ENCODE measurements around the gene CENPN.

CENPN gene

DNA sequence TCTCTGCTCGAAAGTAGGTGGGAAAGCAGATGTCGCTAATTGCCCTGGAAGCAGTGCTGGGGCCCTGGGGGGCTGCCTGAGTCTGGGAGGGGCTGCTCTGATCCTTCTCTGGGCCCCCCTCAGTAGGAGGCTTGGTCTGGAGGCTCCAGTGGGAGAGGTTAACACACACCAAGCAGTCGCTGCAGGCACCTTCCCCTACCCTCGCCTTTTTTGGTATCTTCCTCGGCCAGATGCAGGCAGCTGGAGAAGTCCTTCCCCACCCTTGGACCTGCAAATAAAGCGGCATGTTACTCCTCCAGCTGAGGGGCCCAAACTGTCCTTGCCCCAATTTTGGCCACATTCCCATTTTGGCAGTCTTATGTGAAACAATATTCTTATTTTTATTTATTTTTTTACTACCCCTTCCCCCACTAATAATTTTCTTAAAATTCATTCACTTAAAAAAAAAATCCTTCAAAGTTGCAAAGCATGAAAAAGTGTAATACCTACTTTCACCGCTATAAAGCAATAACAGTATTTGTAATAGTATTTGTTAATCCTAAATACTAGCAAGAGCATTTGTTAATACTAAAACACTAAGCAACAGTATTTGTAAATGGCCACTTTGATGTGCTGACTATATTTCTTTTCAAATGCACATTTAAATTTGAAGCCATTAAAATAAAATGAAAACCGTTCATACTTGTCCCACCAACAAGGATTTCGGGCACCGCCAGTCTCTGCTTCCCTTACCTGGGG, 55.0 kb downstream of the CENPN start:
- no peaks in the 10 kb centered on the region for H3K36me3 ChIP-seq (ENCODE audit: control insufficient read depth, insufficient read depth, low read length, severe bottlenecking)
- no peak overlapping the region for H3K4me3 ChIP-seq (ENCODE audit: low read length)
- no peak overlapping the region for H3K9ac ChIP-seq (ENCODE audit: low read length)
- no peaks in the 10 kb centered on the region for H3K4me1 ChIP-seq (ENCODE audit: control insufficient read depth, insufficient read depth, low read length)
- no peaks in the 10 kb centered on the region for H3K9me3 ChIP-seq (ENCODE audit: control insufficient read depth, low read length)
- H3K27me3 ChIP-seq (replicated peaks; ENCODE audit: control insufficient read depth, insufficient read depth, low read length), result no peaks in the 10 kb centered on the region
- DNase-seq (ENCODE audit: low read depth), result peak; percentile 2

- no peak overlapping the region for H3K9ac ChIP-seq (ENCODE audit: low read length)
- no peaks in the 10 kb centered on the region for H3K36me3 ChIP-seq (ENCODE audit: control insufficient read depth, insufficient read depth, low read length, severe bottlenecking)
- peak; percentile 33 for DNase-seq (ENCODE audit: low read depth)
- no peak overlapping the region for H3K4me3 ChIP-seq (ENCODE audit: low read length)
- H3K9me3 ChIP-seq (ENCODE audit: control insufficient read depth, low read length), result no peaks in the 10 kb centered on the region
- H3K4me1 ChIP-seq (ENCODE audit: control insufficient read depth, insufficient read depth, low read length), result no peaks in the 10 kb centered on the region
- H3K27me3 ChIP-seq (replicated peaks; ENCODE audit: control insufficient read depth, insufficient read depth, low read length), result no peaks in the 10 kb centered on the region
Observed at GRCh38 chr16:81066681-81067080, 59.7 kb downstream of the CENPN start.

- no peaks in the 10 kb centered on the region for H3K4me1 ChIP-seq (ENCODE audit: control insufficient read depth, insufficient read depth, low read length)
- DNase-seq (ENCODE audit: low read depth), result peak; percentile 51
- no peak overlapping the region for H3K4me3 ChIP-seq (ENCODE audit: low read length)
- H3K9me3 ChIP-seq (ENCODE audit: control insufficient read depth, low read length), result no peaks in the 10 kb centered on the region
- no peaks in the 10 kb centered on the region for H3K36me3 ChIP-seq (ENCODE audit: control insufficient read depth, insufficient read depth, low read length, severe bottlenecking)
- no peak overlapping the region for H3K9ac ChIP-seq (ENCODE audit: low read length)
- no peaks in the 10 kb centered on the region for H3K27me3 ChIP-seq (replicated peaks; ENCODE audit: control insufficient read depth, insufficient read depth, low read length)
Observed at GRCh38 chr16:81067166-81067565, 60.2 kb downstream of the CENPN start.

DNA sequence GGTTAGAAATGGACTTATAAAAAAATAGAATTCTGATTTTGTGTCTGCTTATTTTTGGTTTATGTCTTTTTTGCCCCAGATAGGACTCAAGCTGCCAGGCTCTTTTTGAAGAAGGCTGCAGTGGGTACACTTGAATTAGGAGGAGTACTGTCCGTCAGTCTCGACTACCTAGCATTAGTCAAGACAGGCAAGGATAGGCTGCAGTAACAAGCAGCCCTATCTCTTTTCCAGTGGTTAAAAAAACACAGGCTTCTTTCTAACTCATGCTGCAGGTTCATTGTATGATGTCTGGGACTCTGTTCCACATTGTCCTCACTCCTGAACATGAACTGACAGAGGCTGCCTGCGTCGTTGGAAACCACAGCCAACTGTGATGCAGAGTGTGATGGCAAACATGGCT, 62.0 kb downstream of the CENPN start:
- H3K36me3 ChIP-seq (ENCODE audit: control insufficient read depth, insufficient read depth, low read length, severe bottlenecking), result no peaks in the 10 kb centered on the region
- H3K9me3 ChIP-seq (ENCODE audit: control insufficient read depth, low read length), result no peaks in the 10 kb centered on the region
- H3K9ac ChIP-seq (ENCODE audit: low read length), result no peak overlapping the region
- no peak overlapping the region for H3K4me3 ChIP-seq (ENCODE audit: low read length)
- H3K4me1 ChIP-seq (ENCODE audit: control insufficient read depth, insufficient read depth, low read length), result no peaks in the 10 kb centered on the region
- H3K27me3 ChIP-seq (replicated peaks; ENCODE audit: control insufficient read depth, insufficient read depth, low read length), result no peaks in the 10 kb centered on the region
- DNase-seq (ENCODE audit: low read depth), result no peak

DNA sequence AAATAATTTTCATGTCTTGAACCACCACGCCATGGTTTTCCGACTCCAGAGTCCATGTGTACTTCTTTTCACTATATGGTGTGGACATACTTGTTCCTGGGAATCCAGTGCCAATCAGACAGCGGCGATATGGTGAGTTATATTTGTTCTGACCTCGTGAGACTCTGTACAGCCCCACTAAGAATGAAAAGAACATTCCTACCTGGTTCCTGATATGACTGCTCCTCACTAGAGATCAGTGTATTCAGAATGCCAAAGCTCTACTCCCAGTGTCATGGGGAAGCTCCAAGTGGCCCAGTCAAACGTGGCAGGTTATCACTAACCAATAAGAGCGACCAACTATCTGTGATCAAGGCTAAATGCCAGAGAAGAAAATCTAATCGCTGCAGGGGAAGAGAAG, 64.0 kb downstream of the CENPN start:
- no peak overlapping the region for H3K9ac ChIP-seq (ENCODE audit: low read length)
- H3K27me3 ChIP-seq (replicated peaks; ENCODE audit: control insufficient read depth, insufficient read depth, low read length), result no peaks in the 10 kb centered on the region
- no peaks in the 10 kb centered on the region for H3K4me1 ChIP-seq (ENCODE audit: control insufficient read depth, insufficient read depth, low read length)
- H3K4me3 ChIP-seq (ENCODE audit: low read length), result no peak overlapping the region
- no peak for DNase-seq (ENCODE audit: low read depth)
- H3K9me3 ChIP-seq (ENCODE audit: control insufficient read depth, low read length), result no peaks in the 10 kb centered on the region
- no peaks in the 10 kb centered on the region for H3K36me3 ChIP-seq (ENCODE audit: control insufficient read depth, insufficient read depth, low read length, severe bottlenecking)

DNA sequence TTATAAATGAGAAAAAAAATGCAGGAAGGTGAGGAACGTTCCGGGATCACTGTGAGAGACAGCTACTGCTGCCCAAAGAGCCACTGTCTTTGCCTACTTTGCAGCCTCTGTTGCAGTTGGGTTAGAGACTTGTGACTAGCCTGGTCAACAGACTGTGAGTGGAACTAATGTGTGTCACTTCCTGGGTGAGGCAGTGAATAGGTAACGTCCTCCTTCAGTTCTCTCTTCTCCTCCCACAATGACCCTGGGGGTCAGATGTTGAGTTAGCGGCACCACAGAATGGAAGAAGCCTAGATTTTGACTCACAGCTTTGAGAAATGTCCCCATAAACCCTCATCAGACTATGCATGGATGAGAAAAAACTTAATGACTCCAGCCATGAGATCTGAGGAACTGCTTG, 64.8 kb downstream of the CENPN start:
- no peaks in the 10 kb centered on the region for H3K27me3 ChIP-seq (replicated peaks; ENCODE audit: control insufficient read depth, insufficient read depth, low read length)
- H3K36me3 ChIP-seq (ENCODE audit: control insufficient read depth, insufficient read depth, low read length, severe bottlenecking), result no peaks in the 10 kb centered on the region
- H3K4me1 ChIP-seq (ENCODE audit: control insufficient read depth, insufficient read depth, low read length), result no peaks in the 10 kb centered on the region
- H3K9me3 ChIP-seq (ENCODE audit: control insufficient read depth, low read length), result no peaks in the 10 kb centered on the region
- no peak overlapping the region for H3K4me3 ChIP-seq (ENCODE audit: low read length)
- no peak overlapping the region for H3K9ac ChIP-seq (ENCODE audit: low read length)
- DNase-seq (ENCODE audit: low read depth), result no peak

- DNase-seq (ENCODE audit: low read depth), result no peak
- H3K9me3 ChIP-seq (ENCODE audit: control insufficient read depth, low read length), result no peaks in the 10 kb centered on the region
Observed at GRCh38 chr16:81073560-81074330, 66.7 kb downstream of the CENPN start.

GRCh38 chr16:81076566-81077075, 69.6 kb downstream of the CENPN start:
- DNase-seq (ENCODE audit: low read depth), result peak; percentile 95
- no peaks in the 10 kb centered on the region for H3K9me3 ChIP-seq (ENCODE audit: control insufficient read depth, low read length)

More at GRCh38 chr16:81073560-81074330, 66.7 kb downstream of the CENPN start:
- Histone ChIP-seq H3K36me3 (ENCODE audit: control insufficient read depth, insufficient read depth, low read length, severe bottlenecking) (no peaks in the 10 kb centered on the region), H3K9ac (ENCODE audit: low read length) (no peak overlapping the region), H3K27me3 (replicated peaks; ENCODE audit: control insufficient read depth, insufficient read depth, low read length) (no peaks in the 10 kb centered on the region), H3K4me1 (ENCODE audit: control insufficient read depth, insufficient read depth, low read length) (peaks cover 7% of the 10 kb centered on the region), H3K4me3 (ENCODE audit: low read length) (no peak overlapping the region)

DNA sequence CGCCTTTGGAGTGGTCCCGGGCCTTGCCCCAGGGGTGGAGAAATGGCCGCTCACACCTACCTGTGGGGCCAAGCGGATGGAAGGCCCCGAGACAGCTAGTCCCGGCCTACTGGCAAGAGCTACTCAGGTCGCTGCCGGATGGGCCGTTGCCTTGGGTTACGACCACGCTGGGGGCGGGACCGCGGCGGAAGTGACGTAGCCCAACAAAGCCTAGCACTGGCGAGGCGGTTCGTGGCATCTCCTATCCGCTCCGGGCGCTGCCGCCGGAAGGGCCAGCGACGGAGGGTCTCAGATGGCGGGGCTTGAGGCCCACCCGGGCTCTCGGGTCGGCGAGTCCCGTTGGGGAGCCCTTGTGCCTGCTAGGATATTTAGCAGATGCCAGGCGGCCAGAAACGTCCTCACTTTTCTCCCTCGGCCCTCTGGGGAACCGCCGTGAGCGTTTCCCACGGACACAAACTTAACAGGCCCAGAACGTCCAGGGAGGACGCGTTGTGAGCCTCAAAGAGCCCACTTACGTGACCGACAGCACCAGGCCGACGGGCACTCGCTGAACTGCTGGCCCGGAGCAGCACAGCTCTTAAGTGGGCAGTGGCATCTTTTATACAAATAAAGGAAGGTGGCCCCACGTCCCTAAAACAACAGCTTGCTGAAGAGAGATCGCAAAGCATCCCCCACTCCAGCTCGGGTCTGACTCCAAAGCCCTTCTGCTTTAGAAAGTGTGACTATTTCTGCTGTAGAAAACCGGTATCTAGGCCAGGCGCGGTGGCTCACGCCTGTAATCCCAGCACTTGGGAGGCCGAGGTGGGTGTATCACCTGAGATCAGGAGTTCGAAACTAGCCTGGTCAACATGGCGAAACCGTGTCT, 70.3 kb downstream of the CENPN start, which contains the start of gene C16orf46:
Gene C16orf46, minus strand, starts transcription at position 163 of the 865 bp plus-strand sequence. CDS start 13,283 bp downstream, outside the sequence.
- Histone ChIP-seq H3K4me3 (ENCODE audit: low read length) (peak within 1 kb of the TSS; percentile 95), H3K36me3 (ENCODE audit: control insufficient read depth, insufficient read depth, low read length, severe bottlenecking) (peaks cover 9% of the 10 kb centered on the region), H3K9ac (ENCODE audit: low read length) (peak within 1 kb of the TSS; percentile 95), H3K4me1 (ENCODE audit: control insufficient read depth, insufficient read depth, low read length) (peaks cover 7% of the 10 kb centered on the region), H3K9me3 (ENCODE audit: control insufficient read depth, low read length) (no peaks in the 10 kb centered on the region), H3K27me3 (replicated peaks; ENCODE audit: control insufficient read depth, insufficient read depth, low read length) (no peaks in the 10 kb centered on the region)
- peak; percentile 98 for DNase-seq (ENCODE audit: low read depth)

More at GRCh38 chr16:81076566-81077075, 69.6 kb downstream of the CENPN start:
- peak overlapping the region; percentile 95 for H3K9ac ChIP-seq (ENCODE audit: low read length)
- H3K27me3 ChIP-seq (replicated peaks; ENCODE audit: control insufficient read depth, insufficient read depth, low read length), result no peaks in the 10 kb centered on the region
- peak overlapping the region; percentile 95 for H3K4me3 ChIP-seq (ENCODE audit: low read length)
- peaks cover 7% of the 10 kb centered on the region for H3K4me1 ChIP-seq (ENCODE audit: control insufficient read depth, insufficient read depth, low read length)
- H3K36me3 ChIP-seq (ENCODE audit: control insufficient read depth, insufficient read depth, low read length, severe bottlenecking), result peaks cover 6% of the 10 kb centered on the region

- Histone ChIP-seq H3K4me3 (ENCODE audit: low read length) (no peak overlapping the region), H3K4me1 (ENCODE audit: control insufficient read depth, insufficient read depth, low read length) (peaks cover 7% of the 10 kb centered on the region), H3K36me3 (ENCODE audit: control insufficient read depth, insufficient read depth, low read length, severe bottlenecking) (peaks cover 24% of the 10 kb centered on the region), H3K9ac (ENCODE audit: low read length) (no peak overlapping the region), H3K9me3 (ENCODE audit: control insufficient read depth, low read length) (no peaks in the 10 kb centered on the region), H3K27me3 (replicated peaks; ENCODE audit: control insufficient read depth, insufficient read depth, low read length) (no peaks in the 10 kb centered on the region)
- DNase-seq (ENCODE audit: low read depth), result no peak
Observed at GRCh38 chr16:81080233-81080632, 73.2 kb downstream of the CENPN start.

Data from adipocyte (in vitro differentiated cells).